ENCODE data around the gene SLC45A3.

DNA sequence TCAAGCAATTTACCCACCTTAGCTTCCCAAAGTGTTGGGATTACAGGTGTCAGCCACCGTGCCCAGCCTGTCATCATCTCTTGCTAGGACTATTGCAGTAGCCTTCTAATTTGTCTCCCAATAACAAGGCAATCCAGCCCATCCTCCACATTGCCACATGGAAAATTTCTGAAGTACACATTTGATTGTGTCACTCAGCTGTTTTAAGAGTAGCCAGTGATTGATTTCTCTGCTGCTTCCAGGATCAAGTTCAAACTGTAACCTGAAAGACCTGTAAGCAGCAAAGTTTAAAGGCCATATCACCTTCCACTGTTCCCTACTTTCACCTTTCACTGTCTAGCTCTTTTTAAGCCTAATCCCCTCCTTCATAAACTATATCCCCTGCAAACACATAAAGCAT is 40.7 kb downstream of the SLC45A3 start:
- TF ChIP-seq, protein P1, sequence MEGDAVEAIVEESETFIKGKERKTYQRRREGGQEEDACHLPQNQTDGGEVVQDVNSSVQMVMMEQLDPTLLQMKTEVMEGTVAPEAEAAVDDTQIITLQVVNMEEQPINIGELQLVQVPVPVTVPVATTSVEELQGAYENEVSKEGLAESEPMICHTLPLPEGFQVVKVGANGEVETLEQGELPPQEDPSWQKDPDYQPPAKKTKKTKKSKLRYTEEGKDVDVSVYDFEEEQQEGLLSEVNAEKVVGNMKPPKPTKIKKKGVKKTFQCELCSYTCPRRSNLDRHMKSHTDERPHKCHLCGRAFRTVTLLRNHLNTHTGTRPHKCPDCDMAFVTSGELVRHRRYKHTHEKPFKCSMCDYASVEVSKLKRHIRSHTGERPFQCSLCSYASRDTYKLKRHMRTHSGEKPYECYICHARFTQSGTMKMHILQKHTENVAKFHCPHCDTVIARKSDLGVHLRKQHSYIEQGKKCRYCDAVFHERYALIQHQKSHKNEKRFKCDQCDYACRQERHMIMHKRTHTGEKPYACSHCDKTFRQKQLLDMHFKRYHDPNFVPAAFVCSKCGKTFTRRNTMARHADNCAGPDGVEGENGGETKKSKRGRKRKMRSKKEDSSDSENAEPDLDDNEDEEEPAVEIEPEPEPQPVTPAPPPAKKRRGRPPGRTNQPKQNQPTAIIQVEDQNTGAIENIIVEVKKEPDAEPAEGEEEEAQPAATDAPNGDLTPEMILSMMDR (IDR thresholded peaks at IDR 0.05; ENCODE audit: insufficient read depth, low read length), result no peak
- no peak for TF ChIP-seq POLR2AphosphoS5 (IDR thresholded peaks at IDR 0.05; ENCODE audit: low read depth)
- TF ChIP-seq, protein P2, sequence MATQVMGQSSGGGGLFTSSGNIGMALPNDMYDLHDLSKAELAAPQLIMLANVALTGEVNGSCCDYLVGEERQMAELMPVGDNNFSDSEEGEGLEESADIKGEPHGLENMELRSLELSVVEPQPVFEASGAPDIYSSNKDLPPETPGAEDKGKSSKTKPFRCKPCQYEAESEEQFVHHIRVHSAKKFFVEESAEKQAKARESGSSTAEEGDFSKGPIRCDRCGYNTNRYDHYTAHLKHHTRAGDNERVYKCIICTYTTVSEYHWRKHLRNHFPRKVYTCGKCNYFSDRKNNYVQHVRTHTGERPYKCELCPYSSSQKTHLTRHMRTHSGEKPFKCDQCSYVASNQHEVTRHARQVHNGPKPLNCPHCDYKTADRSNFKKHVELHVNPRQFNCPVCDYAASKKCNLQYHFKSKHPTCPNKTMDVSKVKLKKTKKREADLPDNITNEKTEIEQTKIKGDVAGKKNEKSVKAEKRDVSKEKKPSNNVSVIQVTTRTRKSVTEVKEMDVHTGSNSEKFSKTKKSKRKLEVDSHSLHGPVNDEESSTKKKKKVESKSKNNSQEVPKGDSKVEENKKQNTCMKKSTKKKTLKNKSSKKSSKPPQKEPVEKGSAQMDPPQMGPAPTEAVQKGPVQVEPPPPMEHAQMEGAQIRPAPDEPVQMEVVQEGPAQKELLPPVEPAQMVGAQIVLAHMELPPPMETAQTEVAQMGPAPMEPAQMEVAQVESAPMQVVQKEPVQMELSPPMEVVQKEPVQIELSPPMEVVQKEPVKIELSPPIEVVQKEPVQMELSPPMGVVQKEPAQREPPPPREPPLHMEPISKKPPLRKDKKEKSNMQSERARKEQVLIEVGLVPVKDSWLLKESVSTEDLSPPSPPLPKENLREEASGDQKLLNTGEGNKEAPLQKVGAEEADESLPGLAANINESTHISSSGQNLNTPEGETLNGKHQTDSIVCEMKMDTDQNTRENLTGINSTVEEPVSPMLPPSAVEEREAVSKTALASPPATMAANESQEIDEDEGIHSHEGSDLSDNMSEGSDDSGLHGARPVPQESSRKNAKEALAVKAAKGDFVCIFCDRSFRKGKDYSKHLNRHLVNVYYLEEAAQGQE (IDR thresholded peaks at IDR 0.05; ENCODE audit: insufficient replicate concordance, low read depth), result no peak
- no peak for TF ChIP-seq SPI1 (IDR thresholded peaks at IDR 0.05; ENCODE audit: borderline replicate concordance, low read depth)
